Measurements from ENCODE around the gene THAP4.

DNA sequence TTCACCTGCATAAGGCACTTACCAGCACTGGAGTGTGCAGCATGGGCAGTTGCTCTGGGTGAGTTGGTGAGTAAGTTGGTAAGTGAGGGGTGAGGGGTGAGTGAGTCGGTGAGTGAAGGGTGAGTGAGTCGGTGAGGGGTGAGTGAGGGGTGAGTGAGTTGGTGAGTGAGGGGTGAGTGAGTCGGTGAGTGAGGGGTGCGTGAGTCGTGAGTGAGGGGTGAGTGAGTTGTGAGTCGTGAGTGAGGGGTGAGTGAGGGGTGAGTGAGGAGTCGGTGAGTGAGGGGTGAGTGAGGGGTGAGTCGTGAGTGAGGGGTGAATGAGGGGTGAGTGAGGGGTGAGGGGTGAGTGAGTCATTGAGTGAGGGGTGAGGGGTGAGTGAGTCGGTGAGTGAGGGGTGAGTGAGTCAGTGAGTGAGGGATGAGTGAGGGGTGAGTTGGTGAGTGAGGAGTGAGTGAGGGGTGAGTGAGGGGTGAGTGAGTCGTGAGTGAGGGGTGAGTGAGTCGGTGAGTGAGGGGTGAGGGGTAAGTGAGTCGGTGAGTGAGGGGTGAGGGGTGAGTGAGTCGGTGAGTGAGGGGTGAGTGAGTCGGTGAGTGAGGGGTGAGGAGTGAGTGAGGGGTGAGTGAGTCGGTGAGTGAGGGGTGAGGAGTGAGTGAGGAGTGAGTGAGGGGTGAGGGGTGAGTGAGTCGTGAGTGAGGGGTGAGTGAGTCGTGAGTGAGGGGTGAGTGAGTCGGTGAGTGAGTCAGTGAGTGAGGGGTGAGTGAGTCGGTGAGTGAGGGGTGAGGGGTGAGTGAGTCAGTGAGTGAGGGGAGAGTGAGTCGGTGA, 17.1 kb downstream of the THAP4 start:
- TF ChIP-seq, protein P1, sequence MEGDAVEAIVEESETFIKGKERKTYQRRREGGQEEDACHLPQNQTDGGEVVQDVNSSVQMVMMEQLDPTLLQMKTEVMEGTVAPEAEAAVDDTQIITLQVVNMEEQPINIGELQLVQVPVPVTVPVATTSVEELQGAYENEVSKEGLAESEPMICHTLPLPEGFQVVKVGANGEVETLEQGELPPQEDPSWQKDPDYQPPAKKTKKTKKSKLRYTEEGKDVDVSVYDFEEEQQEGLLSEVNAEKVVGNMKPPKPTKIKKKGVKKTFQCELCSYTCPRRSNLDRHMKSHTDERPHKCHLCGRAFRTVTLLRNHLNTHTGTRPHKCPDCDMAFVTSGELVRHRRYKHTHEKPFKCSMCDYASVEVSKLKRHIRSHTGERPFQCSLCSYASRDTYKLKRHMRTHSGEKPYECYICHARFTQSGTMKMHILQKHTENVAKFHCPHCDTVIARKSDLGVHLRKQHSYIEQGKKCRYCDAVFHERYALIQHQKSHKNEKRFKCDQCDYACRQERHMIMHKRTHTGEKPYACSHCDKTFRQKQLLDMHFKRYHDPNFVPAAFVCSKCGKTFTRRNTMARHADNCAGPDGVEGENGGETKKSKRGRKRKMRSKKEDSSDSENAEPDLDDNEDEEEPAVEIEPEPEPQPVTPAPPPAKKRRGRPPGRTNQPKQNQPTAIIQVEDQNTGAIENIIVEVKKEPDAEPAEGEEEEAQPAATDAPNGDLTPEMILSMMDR (IDR thresholded peaks at IDR 0.05; ENCODE audit: low read depth, low read length) = no peak
- TF ChIP-seq EZH2phosphoT487 (IDR thresholded peaks at IDR 0.05; ENCODE audit: low read depth) = no peak
